ENCODE data around the gene FAM111B.
"Not testable (repeated sequence)": the region's sequence is repeated elsewhere in the genome, so short reads cannot be mapped to it uniquely, and the experiment has no call there.

The FAM111B gene

DNA sequence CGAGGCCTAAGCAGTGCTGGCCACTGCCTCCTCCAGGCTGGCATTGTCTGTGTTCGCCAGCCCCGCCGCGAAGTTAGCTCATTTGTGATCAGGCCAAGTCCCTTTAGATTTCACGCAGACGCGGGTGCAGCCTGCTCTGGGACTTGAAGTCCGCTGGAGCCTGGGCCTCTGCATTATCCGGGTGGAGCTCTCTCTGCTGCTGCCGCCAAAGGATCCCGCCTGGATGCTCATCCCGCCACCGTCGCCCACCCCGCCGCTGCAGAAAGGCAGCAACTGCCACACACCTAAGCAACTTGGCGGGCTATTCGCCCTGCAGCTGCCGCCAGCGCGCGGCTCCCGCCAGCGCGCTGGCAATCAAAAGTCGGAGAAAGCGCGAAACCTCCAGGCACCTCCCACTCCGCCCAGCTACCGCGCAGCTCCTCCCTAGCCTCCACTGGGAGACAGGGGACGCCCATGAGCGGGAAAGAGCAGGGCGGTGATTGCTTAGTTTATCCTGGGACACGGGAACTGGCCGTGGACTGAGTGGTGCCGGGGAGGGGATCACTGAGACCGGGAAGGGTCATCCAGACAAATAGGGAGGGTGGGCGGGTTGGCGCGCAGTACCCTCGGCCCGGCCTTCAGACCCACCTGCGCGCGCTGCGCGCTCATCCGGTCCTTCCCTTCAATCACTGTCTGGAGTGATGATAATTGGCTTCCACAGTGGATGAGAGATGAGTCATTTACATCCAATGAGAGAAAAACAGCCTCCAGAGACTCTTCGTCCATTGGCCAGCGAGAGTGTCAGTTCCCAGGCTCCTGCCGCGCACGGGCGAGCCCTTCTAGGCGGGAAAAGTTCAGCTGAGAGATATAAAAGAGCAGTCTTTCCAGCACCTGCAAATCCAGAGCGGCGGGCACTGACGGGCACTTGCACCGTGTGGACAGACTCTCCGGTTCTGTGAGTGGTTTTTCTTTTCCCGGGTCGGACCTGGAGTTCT is at the start of gene FAM111B:
TSS of gene FAM111B (plus strand) at position 875 of the 974 bp plus-strand sequence. CDS start 2,389 bp downstream, outside the sequence.
- TF ChIP-seq, protein P1, sequence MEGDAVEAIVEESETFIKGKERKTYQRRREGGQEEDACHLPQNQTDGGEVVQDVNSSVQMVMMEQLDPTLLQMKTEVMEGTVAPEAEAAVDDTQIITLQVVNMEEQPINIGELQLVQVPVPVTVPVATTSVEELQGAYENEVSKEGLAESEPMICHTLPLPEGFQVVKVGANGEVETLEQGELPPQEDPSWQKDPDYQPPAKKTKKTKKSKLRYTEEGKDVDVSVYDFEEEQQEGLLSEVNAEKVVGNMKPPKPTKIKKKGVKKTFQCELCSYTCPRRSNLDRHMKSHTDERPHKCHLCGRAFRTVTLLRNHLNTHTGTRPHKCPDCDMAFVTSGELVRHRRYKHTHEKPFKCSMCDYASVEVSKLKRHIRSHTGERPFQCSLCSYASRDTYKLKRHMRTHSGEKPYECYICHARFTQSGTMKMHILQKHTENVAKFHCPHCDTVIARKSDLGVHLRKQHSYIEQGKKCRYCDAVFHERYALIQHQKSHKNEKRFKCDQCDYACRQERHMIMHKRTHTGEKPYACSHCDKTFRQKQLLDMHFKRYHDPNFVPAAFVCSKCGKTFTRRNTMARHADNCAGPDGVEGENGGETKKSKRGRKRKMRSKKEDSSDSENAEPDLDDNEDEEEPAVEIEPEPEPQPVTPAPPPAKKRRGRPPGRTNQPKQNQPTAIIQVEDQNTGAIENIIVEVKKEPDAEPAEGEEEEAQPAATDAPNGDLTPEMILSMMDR (IDR thresholded peaks at IDR 0.05; ENCODE audit: control extremely low read depth, extremely low read depth, low read depth, missing control alignments) = peak; percentile 13
- ChIA-PET POLR2A (interaction anchor here (0.6 to 1.6 kb wide), 3 partner anchors 11 to 38 kb away, joined by 3 to 4 read pairs (median 3); no protein-coding TSS in a partner anchor), CTCF (interaction anchor here (0.9 to 6.5 kb wide), 13 partner anchors 7 to 539 kb away, joined by 3 to 48 read pairs (median 4); partner anchors contain the start of genes DTX4 and FAM111A)
- DNase-seq (ENCODE audit: extremely low spot score) = peak; percentile 83

GRCh38 chr11:59058120-59059033 is 48.7 kb upstream of the FAM111B start:
- POLR2A ChIA-PET = not testable (repeated sequence)
- CTCF ChIA-PET = interaction anchor here (0.6 to 3.8 kb wide), 53 partner anchors 9 to 1486 kb away, joined by 3 to 27 read pairs (median 5); partner anchors contain the start of genes FAM111A, FAM111B, GLYATL1B and GLYATL2
- peak; percentile 86 for DNase-seq (ENCODE audit: extremely low spot score)
- TF ChIP-seq, protein P1 (IDR thresholded peaks at IDR 0.05; ENCODE audit: control extremely low read depth, extremely low read depth, low read depth, missing control alignments) = peak; percentile 96

- POLR2A ChIA-PET; DNase-seq (ENCODE audit: extremely low spot score): not testable (repeated sequence)
- CTCF ChIA-PET = interaction anchor here (0.9 to 3.8 kb wide), 4 partner anchors 10 to 75 kb away, joined by 3 to 27 read pairs (median 8); no protein-coding TSS in a partner anchor
Measured at GRCh38 chr11:59060096-59060495, 46.9 kb upstream of the FAM111B start.

GRCh38 chr11:59062602-59063529 is 44.2 kb upstream of the FAM111B start:
- ChIA-PET CTCF (interaction anchor here (0.7 to 2.1 kb wide), 5 partner anchors 9 to 96 kb away, joined by 3 to 9 read pairs (median 6); no protein-coding TSS in a partner anchor), POLR2A (no interaction called here)
- TF ChIP-seq, protein P1 (IDR thresholded peaks at IDR 0.05; ENCODE audit: control extremely low read depth, extremely low read depth, low read depth, missing control alignments) = no peak
- DNase-seq (ENCODE audit: extremely low spot score) = no peak

DNA sequence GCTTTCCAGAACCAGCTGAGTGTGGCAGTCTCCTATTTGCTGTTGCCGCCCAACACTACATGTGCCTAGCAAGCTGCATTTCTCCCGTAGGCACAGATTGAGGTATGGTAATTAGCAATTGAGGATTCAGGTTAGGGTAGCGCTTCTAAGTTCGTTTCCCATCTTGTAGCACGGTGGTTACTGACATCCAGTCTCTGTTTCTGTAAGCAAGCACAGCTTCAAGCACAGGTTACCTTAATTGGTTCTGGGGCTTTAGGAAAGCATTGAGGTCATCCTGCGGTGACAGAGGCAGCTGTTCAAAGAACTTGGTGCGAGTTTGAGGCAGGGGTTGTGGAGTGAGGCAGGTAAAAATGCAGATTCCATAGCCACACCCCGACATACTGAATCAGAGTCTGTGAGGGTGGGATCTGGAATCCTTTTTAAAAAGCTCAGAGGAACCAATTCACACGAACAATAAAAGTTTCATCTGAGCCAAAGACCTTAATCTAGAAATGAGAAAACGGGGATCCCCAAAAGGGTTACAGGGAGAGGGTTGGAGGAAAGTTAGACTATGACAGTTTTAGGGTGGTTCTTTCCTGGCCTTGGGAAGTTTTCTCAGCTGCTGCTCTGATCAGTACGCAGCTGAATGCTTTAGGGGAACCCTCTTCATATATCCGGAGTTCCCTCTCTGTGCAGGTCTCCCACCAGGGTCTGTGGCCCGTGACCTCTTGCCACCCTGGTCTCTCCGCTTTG is 42.9 kb upstream of the FAM111B start:
- ChIA-PET POLR2A (interaction anchor here (0.6 kb wide), 1 partner anchor 222 kb away, joined by 4 read pairs; no protein-coding TSS in a partner anchor), CTCF (interaction anchor here (1.1 to 2.1 kb wide), 6 partner anchors 11 to 94 kb away, joined by 3 to 9 read pairs (median 6); no protein-coding TSS in a partner anchor)
- DNase-seq (ENCODE audit: extremely low spot score) = not testable (repeated sequence)

DNA sequence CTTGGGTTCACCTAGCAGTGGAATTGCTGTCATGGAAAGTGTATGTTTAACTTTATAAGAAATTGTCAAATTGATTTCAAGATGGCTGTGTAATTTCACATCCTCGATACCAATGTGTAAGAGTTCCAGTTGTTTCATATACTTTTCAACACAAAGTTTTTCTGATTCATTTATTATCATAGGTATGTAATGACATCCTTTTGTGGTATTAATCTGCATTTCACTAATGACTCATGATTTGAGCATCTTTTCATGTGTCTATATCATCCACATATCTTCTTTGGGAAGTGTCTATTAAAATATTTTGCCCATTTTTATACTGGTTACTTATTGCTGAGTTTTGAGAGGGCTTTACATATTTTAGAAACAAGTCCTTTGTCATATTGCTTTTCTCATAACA is 38.0 kb upstream of the FAM111B start:
- POLR2A ChIA-PET = no interaction called here
- TF ChIP-seq, protein P1 (IDR thresholded peaks at IDR 0.05; ENCODE audit: control extremely low read depth, extremely low read depth, low read depth, missing control alignments) = no peak
- CTCF ChIA-PET = interaction anchor here (1.5 to 3.2 kb wide), 2 partner anchors 11 to 67 kb away, joined by 3 to 21 read pairs; no protein-coding TSS in a partner anchor
- DNase-seq (ENCODE audit: extremely low spot score) = no peak

Data from GM10248 (cell line).